IMR-90 (cell line): ENCODE results near the gene GRM2.

Experiments
- CTCF ChIP-seq: conservative IDR thresholded peaks from 2 replicates; pipeline ENCODE4 v1.5.1; 2012; ENCODE audit warnings: mild to moderate bottlenecking, low read depth, low read length, improper control_type of control experiment
- USF2 ChIP-seq: fragments of 150-350 bp; IDR thresholded peaks from 2 replicates; pipeline ENCODE4 v1.6.1; 2017; ENCODE audit warnings: mild to moderate bottlenecking, antibody characterized with exemption, low read length, low read depth

DNA sequence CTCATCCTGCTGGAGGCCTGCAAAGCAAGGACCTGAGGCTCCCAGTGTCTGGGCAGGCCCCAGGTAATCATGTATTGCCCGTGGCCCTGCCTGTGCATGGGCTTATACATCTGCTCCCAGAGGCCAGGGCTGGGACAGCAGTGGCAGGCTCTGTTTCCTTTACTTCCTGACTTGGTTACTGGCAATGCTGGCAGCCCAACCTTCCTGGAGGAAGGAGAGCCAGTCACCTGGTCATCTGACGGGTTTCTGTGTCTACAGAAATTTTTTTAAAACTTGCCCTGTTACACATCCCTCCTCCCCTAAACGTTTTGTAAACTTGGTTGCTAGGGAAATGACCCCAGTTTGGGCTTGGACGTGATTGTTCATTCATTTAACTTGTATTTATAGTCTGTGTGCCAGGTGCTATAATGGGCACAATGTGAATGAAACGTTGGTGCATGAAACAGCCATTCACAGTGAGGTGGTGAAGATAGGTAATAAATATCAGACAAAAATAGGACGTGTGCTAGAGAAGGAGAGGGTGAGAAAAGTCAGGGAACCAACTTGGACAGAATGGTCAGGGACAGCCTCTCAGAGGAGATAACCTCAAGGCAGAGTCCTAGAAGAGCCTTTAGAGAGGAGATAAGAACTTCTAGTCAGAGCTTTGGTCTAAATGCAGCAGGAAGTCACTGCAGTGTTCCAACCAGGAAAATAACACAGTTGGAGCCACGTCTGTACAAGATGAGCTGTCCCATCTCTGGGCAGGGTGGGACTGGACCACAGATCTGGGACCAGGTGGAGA, 21.7 kb upstream of the GRM2 start:
- TF ChIP-seq CTCF = no peak
- TF ChIP-seq USF2 = no peak
